Measurements from ENCODE around the gene RTL1.

The RTL1 gene

DNA sequence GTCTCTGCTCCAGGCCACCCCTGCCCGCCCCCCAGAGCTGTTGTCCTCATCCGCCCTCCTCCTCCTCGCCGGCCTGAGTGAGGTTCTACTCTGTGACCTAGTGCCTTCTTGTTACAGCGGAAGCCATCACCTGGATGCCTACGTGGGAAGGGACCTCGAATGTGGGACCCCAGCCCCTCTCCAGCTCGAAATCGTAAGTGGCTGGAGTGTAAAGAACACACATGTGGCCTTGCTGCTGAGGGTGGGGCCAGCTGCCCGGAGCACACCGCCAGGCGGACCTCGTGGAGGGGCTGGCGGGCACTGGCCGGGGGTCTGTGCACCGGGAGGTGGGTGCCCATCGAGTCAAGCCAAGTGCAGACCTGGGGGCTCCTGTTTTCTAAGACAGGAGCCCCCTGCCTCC lies 58.2 kb downstream of the RTL1 start:
- peak; percentile 34 for DNase-seq

DNA sequence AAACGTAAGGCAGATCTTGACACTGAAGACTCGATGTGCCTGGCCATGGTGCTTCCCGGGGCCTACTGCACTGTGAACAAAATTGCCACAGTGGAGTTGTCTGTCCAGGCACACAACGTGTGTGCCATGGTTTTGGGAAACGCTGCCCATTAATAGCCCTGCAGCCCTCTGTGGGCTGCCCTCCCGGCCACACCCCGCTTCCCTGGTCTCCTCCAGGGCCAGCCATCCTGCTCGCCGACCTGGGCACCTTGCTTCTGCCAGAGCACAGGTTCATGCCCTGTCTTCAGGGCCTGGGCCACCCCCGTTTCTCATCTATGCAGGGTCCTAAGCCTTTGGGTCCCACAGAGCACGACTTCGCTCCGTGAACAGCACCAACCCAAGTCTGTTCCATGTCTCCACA lies 58.7 kb downstream of the RTL1 start:
- DNase-seq, result peak; percentile 25

DNA sequence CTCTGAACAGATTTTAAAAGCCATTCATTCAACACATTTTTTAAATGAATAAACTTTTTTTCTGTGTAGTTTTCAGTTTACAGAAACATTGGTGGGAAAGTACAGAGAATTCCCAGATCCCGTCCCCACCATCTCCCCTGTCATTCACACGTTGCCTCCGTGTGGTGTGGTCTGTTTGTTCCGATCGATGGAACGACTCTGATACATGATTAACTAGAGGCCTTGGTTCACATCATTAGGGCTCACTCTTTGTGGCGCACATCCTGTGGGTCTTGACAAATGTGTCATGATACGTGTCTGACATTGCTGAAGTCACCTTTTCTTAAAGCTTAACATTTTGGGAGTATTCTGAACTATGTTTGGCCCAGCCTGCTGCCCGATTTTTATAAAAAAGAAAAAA lies 59.1 kb downstream of the RTL1 start:
- no peak for DNase-seq

DNA sequence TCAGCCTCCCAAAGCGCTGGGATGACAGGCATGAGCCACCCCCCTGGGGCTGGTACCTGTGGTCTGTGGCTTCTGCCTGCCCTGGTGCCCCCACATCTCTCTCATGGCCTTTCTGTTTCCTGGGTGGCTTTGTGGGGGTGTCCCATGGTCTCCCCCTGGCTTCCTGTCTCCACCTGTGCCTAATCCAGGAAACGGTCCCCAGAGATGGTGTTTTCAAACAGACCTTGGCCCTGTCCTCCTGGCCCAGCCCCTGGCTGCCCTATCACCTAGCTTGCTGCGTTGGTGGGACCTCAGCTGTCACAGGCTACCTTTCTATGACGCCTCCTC lies 59.5 kb downstream of the RTL1 start:
- DNase-seq, result no peak

DNA sequence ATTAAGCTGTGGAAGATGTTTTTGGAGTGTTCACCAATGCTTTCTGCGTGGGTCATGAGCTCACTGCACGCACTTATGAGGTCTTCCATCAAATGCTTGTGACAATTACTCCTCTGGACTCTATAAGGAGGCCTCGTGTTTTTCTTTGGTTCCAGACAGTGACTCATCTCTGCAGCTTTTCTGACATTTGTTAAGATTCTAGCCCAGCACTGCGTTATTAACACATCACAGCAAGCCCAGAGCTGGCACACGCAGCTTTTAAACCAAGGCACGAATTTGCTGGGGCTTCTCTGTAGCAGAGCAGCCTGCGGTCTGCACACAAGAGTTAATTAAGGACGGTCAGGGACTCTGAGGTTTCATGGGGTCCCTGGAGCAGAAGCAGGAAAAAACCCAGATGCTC lies 60.7 kb downstream of the RTL1 start:
- DNase-seq, result peak; percentile 50

DNA sequence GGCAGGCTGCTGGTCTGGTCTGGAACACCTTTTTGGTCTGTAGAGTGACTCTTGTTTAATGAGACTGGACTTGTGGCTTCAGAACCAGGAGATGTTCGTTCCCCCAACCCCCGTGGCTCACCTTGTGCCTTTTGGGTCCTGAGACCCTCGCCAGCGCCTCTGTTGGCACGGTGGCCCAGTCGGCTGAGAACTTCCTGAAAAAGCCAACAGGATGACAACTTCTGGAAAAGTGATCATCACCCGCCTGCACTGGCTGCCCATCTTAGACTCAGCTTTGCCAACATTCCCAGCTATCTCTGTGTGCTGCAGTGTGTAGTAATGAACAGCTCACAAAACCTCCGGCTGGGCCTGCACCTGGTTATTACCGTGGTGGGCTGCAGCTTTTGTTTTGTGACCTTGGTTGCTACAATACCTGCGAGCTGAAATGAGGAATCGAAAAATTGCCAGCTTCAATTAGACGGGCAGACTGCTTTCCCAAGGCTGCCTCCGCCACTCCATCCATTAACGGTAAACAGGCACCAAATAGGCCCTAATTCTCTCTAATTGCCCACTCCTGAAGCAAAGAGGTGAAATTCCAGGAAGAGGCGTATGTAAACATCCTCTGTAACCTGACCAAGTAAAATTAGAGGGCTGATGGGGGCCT lies 61.6 kb downstream of the RTL1 start:
- DNase-seq, result peak; percentile 36

DNA sequence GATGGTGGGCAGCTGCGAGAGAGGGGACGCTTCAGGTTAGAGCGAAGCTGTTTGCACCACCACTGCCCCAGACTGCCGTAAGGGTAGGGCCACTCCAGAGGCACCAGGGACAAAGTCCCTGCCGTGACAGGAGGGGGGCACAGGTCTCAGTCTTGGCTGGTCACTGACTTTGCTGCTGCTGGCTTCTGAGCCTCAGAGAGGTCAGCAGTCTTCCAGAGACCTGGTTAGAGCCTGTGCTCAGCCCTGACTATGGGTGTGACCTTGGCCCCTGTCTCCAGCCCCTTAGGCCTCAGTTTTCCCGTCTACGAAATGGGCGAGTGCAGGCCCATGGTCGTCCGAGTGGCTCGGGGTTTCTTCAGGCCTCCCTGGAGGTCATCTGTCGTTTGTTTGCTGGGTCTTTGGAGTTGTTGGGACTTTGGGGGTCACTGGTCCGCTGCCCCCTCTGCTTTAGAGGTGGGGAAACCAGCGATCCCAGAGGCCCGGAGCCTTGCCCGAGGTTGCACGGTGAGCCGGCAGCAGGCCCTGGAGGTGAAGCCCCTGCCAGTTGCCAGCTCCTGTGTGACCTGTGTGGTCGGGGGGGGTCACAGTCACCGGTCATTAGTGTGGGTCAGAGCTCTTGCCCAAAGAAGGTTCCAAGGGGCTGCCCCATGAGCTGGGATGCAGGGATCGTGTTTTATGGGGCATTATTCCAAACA lies 62.3 kb downstream of the RTL1 start:
- DNase-seq, result no peak

DNA sequence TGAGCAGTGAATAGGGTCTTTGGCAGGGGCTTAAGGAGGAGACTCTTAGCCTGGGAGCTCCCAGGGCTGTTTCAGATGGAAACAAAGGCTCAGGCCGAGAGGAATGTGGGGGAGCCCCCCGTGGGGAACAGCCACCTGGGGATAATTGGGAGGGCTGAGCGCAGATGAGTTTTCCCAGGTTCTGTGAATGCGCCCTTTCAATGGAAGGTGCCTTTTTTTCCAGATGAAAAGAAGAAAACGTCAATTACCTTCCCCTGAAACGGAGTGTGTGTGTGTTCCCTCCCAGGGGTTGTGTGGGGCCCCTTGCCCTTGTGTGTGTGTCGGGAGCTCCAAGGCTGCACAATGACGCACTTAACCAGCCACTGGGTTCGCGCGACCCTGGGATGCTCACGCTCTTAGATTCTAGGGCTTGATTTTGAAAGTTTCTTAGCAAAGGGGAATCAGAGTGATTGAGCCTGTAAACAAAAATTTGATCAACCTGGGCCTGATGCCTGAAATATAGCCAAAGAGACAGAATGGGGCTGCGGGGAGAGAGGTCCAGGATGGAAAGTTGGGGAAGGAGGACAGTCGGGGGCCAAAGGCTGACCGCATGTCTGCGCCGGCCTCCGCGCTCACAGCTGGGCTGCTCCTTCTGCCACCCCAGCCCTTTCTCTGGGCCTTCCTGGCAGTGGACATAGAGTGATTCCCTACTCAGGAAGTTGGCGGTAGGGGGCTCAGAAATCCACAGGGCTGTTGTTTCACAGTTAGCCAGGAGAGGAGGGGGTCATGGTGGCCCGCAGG lies 63.0 kb downstream of the RTL1 start:
- DNase-seq, result no peak

DNA sequence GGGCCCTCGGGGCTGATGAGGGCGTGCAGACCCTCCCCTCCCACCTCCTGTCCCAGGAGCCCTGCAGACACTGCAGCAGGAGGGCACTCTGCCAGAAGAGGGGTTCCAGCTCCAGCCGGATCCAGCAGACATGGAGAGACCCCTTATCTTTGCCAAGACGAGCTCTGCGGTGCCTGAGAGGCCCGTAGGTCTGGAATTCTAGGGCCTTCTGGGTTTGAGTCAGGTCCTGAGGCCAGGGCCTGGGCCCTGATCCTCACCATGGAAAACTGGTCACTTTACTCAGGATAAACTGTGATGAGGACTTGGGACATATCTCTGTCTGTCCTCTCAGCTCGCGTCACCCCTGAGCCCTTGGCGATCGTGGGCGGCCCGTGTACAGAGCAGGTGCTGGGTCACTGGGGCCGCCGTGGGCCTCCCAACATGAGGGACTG lies 63.8 kb downstream of the RTL1 start:
- DNase-seq, result no peak

DNA sequence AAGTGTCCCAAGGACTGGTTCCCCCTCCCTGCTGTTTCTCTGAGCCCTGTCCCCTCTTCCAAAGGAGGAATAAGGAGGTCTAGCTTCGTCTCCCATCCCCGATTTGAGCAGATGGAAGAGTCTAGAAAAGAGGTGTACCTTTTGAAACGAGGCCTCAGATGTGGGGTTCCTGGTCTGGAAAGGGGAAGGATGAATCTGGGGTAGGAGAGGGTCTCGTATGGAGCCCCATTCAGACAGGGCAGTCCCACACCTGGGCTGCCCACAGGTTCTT lies 64.3 kb downstream of the RTL1 start:
- no peak for DNase-seq

DNA sequence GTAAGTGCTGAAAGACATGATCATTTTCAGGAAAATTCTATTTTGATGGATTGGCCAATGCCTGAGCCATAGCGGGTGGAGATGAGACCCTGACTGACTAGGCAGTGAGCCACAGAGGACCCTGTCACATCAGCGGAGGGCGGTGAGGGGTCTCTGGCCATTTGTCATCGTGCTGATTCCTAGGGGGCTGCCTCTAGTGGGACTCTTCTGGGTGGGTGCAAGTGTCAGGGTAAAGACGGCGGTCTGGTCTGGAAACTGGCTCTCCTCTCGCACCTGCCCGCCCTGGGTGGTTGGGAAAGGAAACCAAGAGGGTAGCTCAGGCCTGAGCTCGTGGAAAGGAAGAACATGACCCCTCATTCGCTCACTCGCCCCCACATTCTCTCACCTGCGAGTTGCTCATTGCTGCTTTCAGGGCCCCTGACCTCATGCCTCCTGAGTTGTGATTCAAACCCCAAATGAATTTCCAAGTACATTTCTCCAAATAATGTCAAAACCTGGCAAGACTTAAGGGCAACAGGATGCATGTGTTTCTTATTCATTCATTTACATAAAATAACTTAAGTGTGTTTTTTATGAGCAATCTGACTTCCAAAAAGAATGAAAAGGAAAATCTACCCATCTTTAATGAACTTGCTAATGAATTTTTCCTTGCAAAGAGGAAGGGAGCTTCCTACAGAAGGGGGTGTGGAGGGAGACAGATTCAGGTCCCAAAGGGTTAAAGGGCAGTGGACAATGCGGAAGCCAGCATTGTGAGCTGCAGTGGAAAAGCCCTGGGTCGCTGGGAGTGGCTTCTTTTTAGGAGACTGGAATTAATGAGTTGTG lies 64.8 kb downstream of the RTL1 start:
- no peak for DNase-seq

DNA sequence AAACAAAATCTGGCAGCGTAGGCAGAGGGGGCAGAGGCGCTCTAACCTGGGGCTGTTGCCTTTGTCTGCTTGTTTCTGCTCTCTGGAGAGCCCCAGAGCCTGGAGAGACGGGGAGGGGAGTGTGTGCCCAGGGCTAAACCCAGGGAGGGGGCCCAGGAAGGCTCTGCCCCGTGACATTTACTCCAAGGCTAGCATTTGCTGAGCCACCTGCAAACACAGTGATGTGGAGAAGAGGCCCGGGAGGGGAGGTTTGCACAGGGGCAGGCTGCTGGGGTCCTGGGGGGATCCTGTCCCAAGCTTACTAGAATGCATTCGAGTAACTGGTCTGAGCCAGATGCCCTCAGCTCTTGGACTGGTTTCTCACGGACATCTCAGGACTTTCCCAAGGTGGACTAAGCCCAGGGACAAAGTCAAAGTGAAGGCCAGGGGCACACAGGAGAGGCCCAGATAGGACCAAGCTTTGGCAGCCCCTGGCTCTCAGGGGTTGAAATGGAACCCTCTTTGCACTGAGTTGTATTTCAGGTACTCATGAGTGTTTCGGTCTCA lies 65.6 kb downstream of the RTL1 start:
- no peak for DNase-seq

DNA sequence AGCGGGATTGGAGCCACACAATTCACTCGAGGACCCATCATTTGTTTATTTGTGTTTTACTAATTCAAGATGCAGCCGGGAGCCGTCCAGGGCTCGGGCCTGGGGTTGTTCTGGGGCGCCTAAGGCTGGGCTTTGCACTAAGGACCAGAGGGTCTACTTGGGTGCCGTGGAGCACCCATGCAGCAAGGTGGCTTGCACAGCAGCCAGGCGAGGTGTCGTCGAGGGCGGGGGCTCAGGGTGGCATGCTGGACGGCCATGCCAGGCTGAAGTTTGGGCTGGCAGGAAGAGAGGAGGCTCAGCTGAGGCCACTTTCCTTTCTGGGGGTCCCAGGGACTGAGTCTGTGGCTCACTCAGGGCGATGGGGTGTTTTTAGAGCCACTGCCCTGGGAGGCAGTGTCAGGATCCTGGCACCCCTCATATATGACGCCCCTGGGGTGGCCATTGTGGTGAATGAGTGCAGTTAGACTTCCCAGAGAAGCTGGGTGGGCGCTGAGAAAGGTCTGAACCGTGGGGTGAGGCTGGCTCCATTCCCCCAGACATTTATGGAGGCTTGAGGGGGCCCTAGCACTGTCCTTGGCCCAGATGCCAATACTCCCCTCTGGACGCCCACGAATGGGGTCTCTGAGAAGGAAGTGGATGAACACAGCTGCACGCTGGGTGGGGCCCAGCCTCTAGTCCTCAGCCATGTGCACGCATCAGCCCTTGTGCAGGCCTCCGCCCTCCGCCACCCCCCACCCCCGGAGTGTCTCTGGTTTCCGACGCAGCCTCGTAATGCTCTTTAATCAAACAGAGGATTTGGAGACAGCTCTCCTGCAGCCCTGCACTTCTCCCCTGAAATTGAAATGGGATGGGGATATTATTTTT lies 66.3 kb downstream of the RTL1 start:
- DNase-seq, result peak; percentile 71

DNA sequence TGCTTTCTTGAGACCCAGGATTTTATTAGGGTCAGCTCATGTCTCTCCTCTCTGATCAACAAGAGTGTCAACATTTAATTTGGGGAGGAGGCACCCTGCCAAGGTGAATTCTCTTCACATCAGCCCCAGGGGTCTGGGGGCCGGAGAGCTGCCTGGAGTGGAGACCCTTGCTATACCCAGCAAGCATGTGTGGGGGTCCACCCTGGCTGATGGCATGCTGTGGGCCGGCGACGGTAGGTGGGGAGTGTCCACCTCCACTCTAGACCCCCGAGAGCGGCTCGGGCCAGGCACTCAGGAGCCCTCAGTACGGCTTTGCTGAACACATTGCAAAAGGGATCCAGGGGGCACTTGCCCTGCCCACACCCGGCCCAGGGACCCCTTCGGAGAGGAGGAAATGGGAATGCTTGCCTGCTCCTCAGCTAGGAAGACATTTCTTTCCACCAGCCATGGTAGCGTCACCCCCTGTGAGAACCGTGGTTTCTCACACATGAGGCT lies 67.2 kb downstream of the RTL1 start:
- DNase-seq, result no peak

DNA sequence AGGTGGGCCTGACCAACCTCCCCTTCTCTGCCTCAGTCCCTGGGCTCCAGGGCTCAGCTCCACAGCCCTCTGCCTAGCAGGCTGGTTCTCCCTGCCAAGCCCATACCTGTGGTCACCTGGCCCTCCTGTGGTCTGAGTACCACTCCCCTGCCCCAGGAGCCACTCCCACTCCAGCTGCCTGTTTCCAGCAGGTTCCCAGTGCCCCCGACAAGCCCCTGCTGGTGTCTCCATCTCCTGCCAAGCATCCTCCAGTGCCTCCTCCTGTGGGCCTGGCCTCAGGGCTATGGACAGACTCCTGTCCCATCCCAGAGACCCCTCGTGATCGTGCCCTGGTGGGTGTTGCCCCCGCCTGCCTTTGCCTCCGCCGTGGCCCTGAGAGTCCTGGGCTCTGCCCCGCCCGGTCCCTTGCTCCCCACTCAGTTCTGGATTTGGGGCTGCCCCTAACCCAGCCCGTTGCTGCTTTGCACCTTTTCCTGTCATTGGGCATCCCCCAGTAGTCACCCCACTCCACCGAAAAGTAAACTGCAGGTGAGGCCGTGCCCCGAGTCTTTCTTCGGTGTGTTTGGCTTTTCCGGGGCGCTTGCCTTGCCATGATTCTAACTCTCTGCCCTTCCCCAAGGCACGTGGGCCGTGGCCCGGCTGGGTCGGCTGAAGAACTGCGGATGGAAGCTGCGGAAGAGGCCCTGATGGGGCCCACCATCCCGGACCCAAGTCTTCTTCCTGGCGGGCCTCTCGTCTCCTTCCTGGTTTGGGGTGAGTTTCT lies 67.8 kb downstream of the RTL1 start:
- DNase-seq, result no peak

DNA sequence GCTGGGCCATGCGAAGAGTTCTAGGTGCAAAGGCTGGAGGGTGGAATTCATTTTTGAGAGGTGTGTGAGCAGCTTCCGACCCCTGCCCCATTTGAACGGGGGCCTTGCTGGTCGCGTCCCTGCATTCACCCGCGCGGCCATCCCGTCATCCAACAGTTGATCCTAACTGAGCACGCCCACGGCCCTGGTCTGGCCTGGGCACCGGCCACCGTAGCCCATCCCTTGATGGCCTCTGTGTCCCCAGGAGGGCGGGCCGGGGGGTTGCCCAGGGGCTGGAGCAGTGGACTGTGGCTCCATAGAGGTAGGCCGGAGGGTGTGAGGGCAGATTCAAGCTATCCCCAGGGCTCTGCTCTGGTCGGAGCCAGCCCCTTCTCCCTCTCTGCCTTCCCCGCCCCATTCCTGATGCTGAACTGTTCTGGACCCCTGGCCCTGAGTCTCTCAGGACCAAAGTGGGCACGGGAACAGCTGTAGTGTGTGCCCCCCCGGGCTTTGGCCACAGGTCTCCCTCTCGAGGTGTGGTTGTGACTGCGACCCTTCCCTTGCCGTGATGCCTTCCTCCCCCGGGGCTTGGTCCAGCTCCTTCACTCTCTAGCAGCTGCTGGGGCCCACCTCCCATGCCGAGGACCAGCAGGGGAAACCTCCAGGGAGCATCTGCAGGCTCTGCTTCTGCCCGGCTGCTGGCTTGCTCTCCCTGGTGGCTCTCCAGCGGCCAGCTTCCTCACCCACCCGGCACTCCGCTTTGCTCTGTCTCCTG lies 68.6 kb downstream of the RTL1 start:
- no peak for DNase-seq

DNA sequence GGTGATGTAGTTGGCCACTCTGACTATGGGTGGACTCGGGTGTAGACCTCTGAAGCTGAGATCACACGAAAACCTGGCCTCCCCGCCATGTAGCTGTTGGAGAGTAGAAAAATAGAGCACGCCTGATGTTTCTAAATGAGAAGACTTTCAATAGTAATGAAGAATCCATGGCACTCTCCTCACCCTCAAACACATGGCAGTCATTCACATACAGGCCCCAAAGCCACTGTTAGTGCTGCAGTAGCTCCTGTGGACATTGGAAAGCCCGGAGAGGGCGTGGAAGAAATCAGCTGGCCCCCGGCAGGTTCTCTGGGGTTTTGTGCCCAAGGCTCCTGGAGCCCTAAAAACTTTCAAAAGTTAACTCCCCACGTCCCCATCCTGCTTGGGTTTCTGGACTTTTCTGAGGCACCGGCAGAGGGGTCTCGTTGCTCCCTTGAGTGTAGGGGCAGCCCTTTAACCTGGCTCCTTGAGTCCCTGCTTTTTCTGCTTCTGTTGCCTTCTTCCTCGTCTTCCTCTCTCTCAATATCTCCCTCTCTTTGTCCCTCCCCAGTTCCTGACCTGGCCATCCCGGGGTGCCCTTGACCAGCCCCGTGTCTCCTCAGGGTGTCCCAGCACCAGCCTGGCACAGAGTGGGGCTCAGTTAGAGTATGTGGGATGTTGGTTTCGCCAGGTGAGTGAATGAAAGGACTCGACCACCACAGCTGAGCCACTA lies 69.3 kb downstream of the RTL1 start:
- DNase-seq, result no peak

DNA sequence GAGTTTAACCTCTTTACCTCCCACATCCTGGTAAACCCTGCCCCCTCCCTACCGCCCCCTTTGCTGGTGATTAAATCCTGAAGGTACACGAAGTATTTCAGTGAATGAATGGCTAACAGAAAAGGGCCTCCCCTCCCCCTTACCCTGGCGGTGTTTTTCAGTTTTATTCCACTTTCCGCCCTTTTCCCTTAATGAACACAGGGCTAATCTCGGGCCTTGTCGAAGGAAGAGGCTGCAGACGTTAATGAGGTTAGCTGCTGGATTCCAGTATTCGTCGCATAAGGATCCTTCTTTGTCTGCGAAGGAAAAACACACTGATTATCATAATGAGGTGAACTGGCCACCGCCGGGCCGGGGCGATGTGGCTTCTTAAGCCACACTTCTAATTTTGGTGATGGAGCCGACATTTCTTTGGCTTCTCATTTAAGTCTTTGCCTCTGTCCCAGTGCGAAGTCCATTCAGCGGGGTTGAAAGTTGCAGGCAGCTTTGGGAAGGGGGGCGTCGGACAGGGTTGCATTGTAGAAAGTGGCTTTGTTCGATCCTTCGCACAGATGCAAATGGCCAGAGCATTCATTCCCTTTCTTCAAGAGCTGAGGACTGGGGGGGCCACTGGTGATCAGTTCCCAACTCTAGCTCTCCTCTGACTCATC lies 71.1 kb downstream of the RTL1 start:
- no peak for DNase-seq

DNA sequence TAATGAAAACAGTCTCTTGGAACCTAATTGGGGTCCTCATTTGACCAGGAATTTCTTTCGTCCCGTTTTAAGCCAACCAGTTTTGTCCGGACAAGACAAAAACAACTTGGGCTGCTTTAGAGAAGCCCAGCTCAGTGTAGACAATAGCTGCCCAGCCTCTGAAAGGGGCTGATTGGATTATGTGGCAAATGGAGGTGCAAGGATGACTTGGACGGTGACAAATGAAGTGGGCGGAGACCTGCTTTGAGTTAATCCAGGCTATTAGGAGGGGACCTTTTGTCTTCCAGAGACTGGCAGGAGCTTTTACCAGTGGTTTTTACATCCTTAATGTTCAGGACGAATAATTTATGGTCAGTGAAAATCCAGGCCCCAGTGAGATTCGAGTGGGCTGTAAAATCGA lies 72.8 kb downstream of the RTL1 start:
- DNase-seq, result no peak
